NCI-H1436 treated with DMSO at 0.1 percent for 48 hours (cell line): ENCODE measurements around the gene ITGA7.

Experiments
- DNase-seq: peaks from one replicate; lab custom pipeline; 2025; lab: John Stamatoyannopoulos, UW

The ITGA7 gene

GRCh38 chr12:55736076-55736475 lies 28.4 kb upstream of the ITGA7 start:
- DNase-seq, result no peak

GRCh38 chr12:55734595-55734994 lies 26.9 kb upstream of the ITGA7 start:
- no peak for DNase-seq

- no peak for DNase-seq
Measured at GRCh38 chr12:55733858-55734257, 26.2 kb upstream of the ITGA7 start.

- peak; percentile 93 for DNase-seq
Measured at GRCh38 chr12:55733021-55733555, 25.4 kb upstream of the ITGA7 start.

- no peak for DNase-seq
Measured at GRCh38 chr12:55732288-55732687, 24.6 kb upstream of the ITGA7 start.

GRCh38 chr12:55729819-55730818 lies 22.4 kb upstream of the ITGA7 start:
- no peak for DNase-seq

GRCh38 chr12:55728939-55729818 lies 21.5 kb upstream of the ITGA7 start, which contains the start of gene CD63:
CD63 (minus strand) TSS chr12:55729009; CDS start chr12:55728341, 668 bp downstream.
- DNase-seq, result peak; percentile 33

GRCh38 chr12:55728186-55728938 lies 20.7 kb upstream of the ITGA7 start:
- DNase-seq, result no peak

GRCh38 chr12:55727643-55728185 lies 20.0 kb upstream of the ITGA7 start:
- DNase-seq, result no peak

- no peak for DNase-seq
Measured at GRCh38 chr12:55726971-55727370, 19.3 kb upstream of the ITGA7 start.

GRCh38 chr12:55725556-55725955 lies 17.9 kb upstream of the ITGA7 start:
- no peak for DNase-seq

- DNase-seq, result no peak
Measured at GRCh38 chr12:55724940-55725309, 17.2 kb upstream of the ITGA7 start.

GRCh38 chr12:55724226-55724939 lies 16.7 kb upstream of the ITGA7 start:
- no peak for DNase-seq

- DNase-seq, result no peak
Measured at GRCh38 chr12:55723516-55724225, 16.0 kb upstream of the ITGA7 start.

- no peak for DNase-seq
Measured at GRCh38 chr12:55722948-55723347, 15.2 kb upstream of the ITGA7 start.

GRCh38 chr12:55721601-55722213 lies 14.0 kb upstream of the ITGA7 start:
- DNase-seq, result no peak

- DNase-seq, result no peak
Measured at GRCh38 chr12:55720894-55721444, 13.3 kb upstream of the ITGA7 start.

GRCh38 chr12:55720071-55720564 lies 12.4 kb upstream of the ITGA7 start, which contains the start of gene RDH5:
RDH5 (plus strand) TSS chr12:55720393; CDS start chr12:55721185, 792 bp downstream.
- no peak for DNase-seq

GRCh38 chr12:55719371-55719770 lies 11.7 kb upstream of the ITGA7 start:
- no peak for DNase-seq
